Measurements from ENCODE around the gene CCNY. TPM values are rescaled to one million over a fixed set of nuclear protein-coding genes. Genes with fewer than 3 reads are reported as not detected.
"Not testable (repeated sequence)": the region's sequence is repeated elsewhere in the genome, so short reads cannot be mapped to it uniquely, and the experiment has no call there.

The CCNY gene
- total RNA-seq, 1 experiment from 2014 or later = 122 TPM

DNA sequence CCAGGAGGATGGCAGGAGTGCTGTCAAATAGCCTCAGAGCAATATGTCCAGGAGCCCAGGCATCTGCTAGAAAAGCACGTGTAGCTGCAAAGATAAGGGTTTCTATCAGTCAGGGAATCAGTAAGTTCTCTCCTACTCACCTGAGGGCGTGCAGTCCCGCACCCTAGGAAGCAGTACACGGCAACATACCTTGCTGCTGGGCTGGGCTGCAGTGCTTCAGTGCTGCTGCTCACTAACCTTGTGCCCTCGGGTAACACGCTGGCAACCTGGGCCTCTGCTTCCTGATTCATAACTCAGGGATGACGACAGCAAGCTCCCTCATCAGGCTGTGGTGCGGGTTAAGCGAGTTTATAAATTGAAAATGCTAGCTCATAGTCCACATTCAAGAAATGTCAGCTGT is 29.5 kb upstream of the CCNY start:
- Histone ChIP-seq H3K4me3 (ENCODE audit: low read depth, low read length) (0 out of 2 replicates have a peak overlapping the region, but pooled peaks have one; percentile 1), H3K27me3 (replicated peaks; ENCODE audit: control insufficient read depth, insufficient read depth, low read length) (no peaks in the 10 kb centered on the region), H3K36me3 (ENCODE audit: control insufficient read depth, insufficient read depth, low read length) (no peaks in the 10 kb centered on the region), H3K9me3 (no peaks in the 10 kb centered on the region), H3K4me1 (peaks cover 12% of the 10 kb centered on the region)
- Mint-ChIP-seq H3K27me3 (ENCODE audit: insufficient read depth, unreplicated experiment) (no peaks in the 10 kb centered on the region), H3K4me1 (ENCODE audit: low read depth, unreplicated experiment) (peaks cover 13% of the 10 kb centered on the region), H3K9me3 (ENCODE audit: unreplicated experiment) (no peaks in the 10 kb centered on the region), H3K4me3 (ENCODE audit: unreplicated experiment) (peak overlapping the region; percentile 34), H3K27ac (ENCODE audit: unreplicated experiment) (peak overlapping the region; percentile 46), H3K36me3 (ENCODE audit: insufficient read depth, unreplicated experiment) (no peaks in the 10 kb centered on the region)
- peak; percentile 76 to 86 for DNase-seq
- ChIA-PET CTCF (interaction anchor here (1.0 to 1.6 kb wide), 2 partner anchors 25 to 180 kb away, joined by 3 to 7 read pairs; partner anchors contain the start of gene CREM), POLR2A (no interaction called here)
- BruUV-seq (replicated peaks) = no TSS peak
- intact Hi-C loops (cut with micrococcal nuclease; ENCODE audit: unreplicated experiment) = loop anchor here (2.0 kb wide), 1 partner anchor 66 kb away; no protein-coding TSS in a partner anchor
- TF ChIP-seq, protein P1, sequence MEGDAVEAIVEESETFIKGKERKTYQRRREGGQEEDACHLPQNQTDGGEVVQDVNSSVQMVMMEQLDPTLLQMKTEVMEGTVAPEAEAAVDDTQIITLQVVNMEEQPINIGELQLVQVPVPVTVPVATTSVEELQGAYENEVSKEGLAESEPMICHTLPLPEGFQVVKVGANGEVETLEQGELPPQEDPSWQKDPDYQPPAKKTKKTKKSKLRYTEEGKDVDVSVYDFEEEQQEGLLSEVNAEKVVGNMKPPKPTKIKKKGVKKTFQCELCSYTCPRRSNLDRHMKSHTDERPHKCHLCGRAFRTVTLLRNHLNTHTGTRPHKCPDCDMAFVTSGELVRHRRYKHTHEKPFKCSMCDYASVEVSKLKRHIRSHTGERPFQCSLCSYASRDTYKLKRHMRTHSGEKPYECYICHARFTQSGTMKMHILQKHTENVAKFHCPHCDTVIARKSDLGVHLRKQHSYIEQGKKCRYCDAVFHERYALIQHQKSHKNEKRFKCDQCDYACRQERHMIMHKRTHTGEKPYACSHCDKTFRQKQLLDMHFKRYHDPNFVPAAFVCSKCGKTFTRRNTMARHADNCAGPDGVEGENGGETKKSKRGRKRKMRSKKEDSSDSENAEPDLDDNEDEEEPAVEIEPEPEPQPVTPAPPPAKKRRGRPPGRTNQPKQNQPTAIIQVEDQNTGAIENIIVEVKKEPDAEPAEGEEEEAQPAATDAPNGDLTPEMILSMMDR (IDR thresholded peaks at IDR 0.05; ENCODE audit: insufficient read depth in 1 of 2, low read depth in 1 of 2, low read length in 1 of 2, severe bottlenecking in 1 of 2, unreplicated experiment in 1 of 2) = no peak

DNA sequence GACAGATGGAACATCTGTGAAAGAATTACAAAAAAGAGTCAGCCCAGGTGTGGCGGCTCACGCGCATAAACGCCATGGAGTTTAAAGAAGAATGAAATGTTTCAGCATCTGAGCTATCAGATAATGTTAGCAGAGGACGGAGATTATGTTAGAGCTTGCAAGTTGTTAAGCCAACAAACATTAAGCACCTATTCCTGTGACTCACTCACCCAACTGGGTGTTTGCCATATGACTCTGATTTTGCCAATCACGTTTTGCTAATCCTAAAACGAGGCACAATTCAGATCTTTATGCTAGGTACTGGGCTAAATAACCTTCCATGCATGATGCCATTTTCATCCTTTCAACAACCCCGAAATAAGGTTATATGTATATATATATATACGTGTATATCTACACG is 29.0 kb upstream of the CCNY start:
- H3K4me3 ChIP-seq (ENCODE audit: low read depth, low read length) = no peak overlapping the region
- TF ChIP-seq, protein P1 (IDR thresholded peaks at IDR 0.05; ENCODE audit: insufficient read depth in 1 of 2, low read depth in 1 of 2, low read length in 1 of 2, severe bottlenecking in 1 of 2, unreplicated experiment in 1 of 2) = no peak
- no peaks in the 10 kb centered on the region for H3K27me3 ChIP-seq (replicated peaks; ENCODE audit: control insufficient read depth, insufficient read depth, low read length)
- peak overlapping the region; percentile 46 for H3K27ac Mint-ChIP-seq (ENCODE audit: unreplicated experiment)
- DNase-seq = no peak
- BruUV-seq (replicated peaks) = no TSS peak
- no peaks in the 10 kb centered on the region for H3K9me3 Mint-ChIP-seq (ENCODE audit: unreplicated experiment)
- peak overlapping the region; percentile 34 for H3K4me3 Mint-ChIP-seq (ENCODE audit: unreplicated experiment)
- intact Hi-C loops (cut with micrococcal nuclease; ENCODE audit: unreplicated experiment) = loop anchor here (2.0 kb wide), 1 partner anchor 66 kb away; no protein-coding TSS in a partner anchor
- no peaks in the 10 kb centered on the region for H3K36me3 Mint-ChIP-seq (ENCODE audit: insufficient read depth, unreplicated experiment)
- POLR2A ChIA-PET = no interaction called here
- no peaks in the 10 kb centered on the region for H3K36me3 ChIP-seq (ENCODE audit: control insufficient read depth, insufficient read depth, low read length)
- CTCF ChIA-PET = interaction anchor here (0.6 to 1.6 kb wide), 3 partner anchors 25 to 181 kb away, joined by 3 to 7 read pairs (median 3); partner anchors contain the start of gene CREM
- H3K4me1 ChIP-seq = peaks cover 12% of the 10 kb centered on the region
- H3K9me3 ChIP-seq = no peaks in the 10 kb centered on the region
- H3K27me3 Mint-ChIP-seq (ENCODE audit: insufficient read depth, unreplicated experiment) = no peaks in the 10 kb centered on the region
- H3K4me1 Mint-ChIP-seq (ENCODE audit: low read depth, unreplicated experiment) = peaks cover 13% of the 10 kb centered on the region

DNA sequence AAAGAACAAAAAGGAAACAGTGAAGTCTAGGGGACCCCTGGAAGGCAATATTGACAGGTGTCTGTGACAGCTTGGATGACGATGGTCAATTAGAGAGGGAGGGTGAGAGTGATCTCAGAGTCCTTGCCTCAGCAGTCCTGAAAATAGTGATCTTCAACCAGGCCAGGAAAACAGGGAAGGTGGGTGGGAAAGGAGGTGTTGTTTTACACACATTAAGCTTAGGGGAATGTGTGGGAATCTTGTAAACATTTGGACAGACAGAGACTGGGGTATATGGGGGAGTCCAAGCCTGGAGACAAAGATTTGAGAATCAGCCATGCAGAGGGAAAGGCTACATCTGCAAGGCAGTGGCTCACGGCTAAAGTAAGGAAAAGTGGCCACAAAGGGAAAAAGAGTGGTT is 27.5 kb upstream of the CCNY start:
- Histone ChIP-seq H3K4me1 (peaks cover 12% of the 10 kb centered on the region), H3K36me3 (ENCODE audit: control insufficient read depth, insufficient read depth, low read length) (no peaks in the 10 kb centered on the region), H3K9me3 (no peaks in the 10 kb centered on the region), H3K4me3 (ENCODE audit: low read depth, low read length) (no peak overlapping the region), H3K27me3 (replicated peaks; ENCODE audit: control insufficient read depth, insufficient read depth, low read length) (no peaks in the 10 kb centered on the region)
- POLR2A ChIA-PET = no interaction called here
- CTCF ChIA-PET = no interaction called here
- Mint-ChIP-seq H3K4me1 (ENCODE audit: low read depth, unreplicated experiment) (peaks cover 13% of the 10 kb centered on the region), H3K36me3 (ENCODE audit: insufficient read depth, unreplicated experiment) (no peaks in the 10 kb centered on the region), H3K4me3 (ENCODE audit: unreplicated experiment) (no peak overlapping the region), H3K9me3 (ENCODE audit: unreplicated experiment) (no peaks in the 10 kb centered on the region), H3K27me3 (ENCODE audit: insufficient read depth, unreplicated experiment) (no peaks in the 10 kb centered on the region), H3K27ac (ENCODE audit: unreplicated experiment) (peak overlapping the region; percentile 2)
- intact Hi-C loops (cut with micrococcal nuclease; ENCODE audit: unreplicated experiment) = no loop called here
- no TSS peak for BruUV-seq (replicated peaks)
- DNase-seq = no peak
- TF ChIP-seq, protein P1 (IDR thresholded peaks at IDR 0.05; ENCODE audit: insufficient read depth in 1 of 2, low read depth in 1 of 2, low read length in 1 of 2, severe bottlenecking in 1 of 2, unreplicated experiment in 1 of 2) = no peak

DNA sequence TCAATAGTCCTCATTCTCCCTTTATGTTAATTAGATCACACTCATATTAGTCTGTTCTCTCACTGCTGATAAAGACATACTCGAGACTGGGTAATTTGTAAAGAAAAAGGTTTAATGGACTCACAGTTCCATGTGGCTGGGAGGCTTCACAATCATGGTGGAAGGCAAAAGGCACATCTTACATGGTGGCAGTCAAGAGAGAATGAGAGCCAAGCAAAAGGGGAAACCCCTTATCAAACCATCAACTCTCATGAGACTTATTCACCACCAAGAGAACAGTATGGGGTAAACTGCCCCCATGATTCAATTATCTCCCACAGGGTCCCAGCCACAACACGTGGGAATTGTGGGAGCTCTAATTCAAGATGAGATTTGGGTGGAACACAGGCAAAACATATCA is 22.2 kb upstream of the CCNY start:
- H3K27ac Mint-ChIP-seq (ENCODE audit: unreplicated experiment); H3K4me3 Mint-ChIP-seq (ENCODE audit: unreplicated experiment); H3K4me3 ChIP-seq (ENCODE audit: low read depth, low read length); H3K4me1 Mint-ChIP-seq (ENCODE audit: low read depth, unreplicated experiment); H3K27me3 Mint-ChIP-seq (ENCODE audit: insufficient read depth, unreplicated experiment); BruUV-seq (replicated peaks); DNase-seq; H3K9me3 Mint-ChIP-seq (ENCODE audit: unreplicated experiment); H3K4me1 ChIP-seq; intact Hi-C loops (cut with micrococcal nuclease; ENCODE audit: unreplicated experiment); H3K36me3 ChIP-seq (ENCODE audit: control insufficient read depth, insufficient read depth, low read length); H3K27me3 ChIP-seq (replicated peaks; ENCODE audit: control insufficient read depth, insufficient read depth, low read length); H3K9me3 ChIP-seq: not testable (repeated sequence)
- POLR2A ChIA-PET = interaction anchor here (0.7 kb wide), 1 partner anchor 10 kb away, joined by 8 read pairs; no protein-coding TSS in a partner anchor
- H3K36me3 Mint-ChIP-seq (ENCODE audit: insufficient read depth, unreplicated experiment) = peaks cover 11% of the 10 kb centered on the region
- CTCF ChIA-PET = interaction anchor here (0.7 kb wide), 1 partner anchor 689 kb away, joined by 4 read pairs; no protein-coding TSS in a partner anchor

DNA sequence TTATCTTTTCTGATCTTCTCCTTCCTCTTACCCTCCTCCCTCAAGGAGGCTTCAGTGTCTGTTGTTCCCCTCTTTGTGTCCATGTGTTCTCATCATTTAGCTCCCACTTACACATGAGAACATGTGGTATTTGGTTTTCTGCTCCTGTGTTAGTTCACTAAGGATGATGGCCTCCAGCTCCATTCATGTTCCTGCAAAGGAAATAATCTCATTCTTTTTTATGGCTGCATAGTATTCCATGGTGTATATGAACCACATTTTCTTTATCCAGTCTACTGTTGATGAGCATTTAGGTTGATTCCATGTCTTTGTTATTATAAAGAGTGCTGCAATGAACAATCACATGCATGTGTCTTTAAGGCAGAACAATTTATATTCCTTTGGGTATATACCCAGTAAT is 21.1 kb upstream of the CCNY start:
- H3K4me3 ChIP-seq (ENCODE audit: low read depth, low read length); BruUV-seq (replicated peaks); H3K4me1 Mint-ChIP-seq (ENCODE audit: low read depth, unreplicated experiment); H3K27ac Mint-ChIP-seq (ENCODE audit: unreplicated experiment); H3K9me3 Mint-ChIP-seq (ENCODE audit: unreplicated experiment); POLR2A ChIA-PET; H3K4me1 ChIP-seq; H3K9me3 ChIP-seq; H3K4me3 Mint-ChIP-seq (ENCODE audit: unreplicated experiment); H3K27me3 Mint-ChIP-seq (ENCODE audit: insufficient read depth, unreplicated experiment); DNase-seq; H3K36me3 ChIP-seq (ENCODE audit: control insufficient read depth, insufficient read depth, low read length); H3K27me3 ChIP-seq (replicated peaks; ENCODE audit: control insufficient read depth, insufficient read depth, low read length); intact Hi-C loops (cut with micrococcal nuclease; ENCODE audit: unreplicated experiment); CTCF ChIA-PET: not testable (repeated sequence)
- peaks cover 11% of the 10 kb centered on the region for H3K36me3 Mint-ChIP-seq (ENCODE audit: insufficient read depth, unreplicated experiment)

Measured in Caco-2 (cell line).